ENCODE measurements around the gene ARL16.

ARL16 gene

GRCh38 chr17:81694810-81695209 is 11.2 kb upstream of the ARL16 start:
- DNase-seq = no peak

DNA sequence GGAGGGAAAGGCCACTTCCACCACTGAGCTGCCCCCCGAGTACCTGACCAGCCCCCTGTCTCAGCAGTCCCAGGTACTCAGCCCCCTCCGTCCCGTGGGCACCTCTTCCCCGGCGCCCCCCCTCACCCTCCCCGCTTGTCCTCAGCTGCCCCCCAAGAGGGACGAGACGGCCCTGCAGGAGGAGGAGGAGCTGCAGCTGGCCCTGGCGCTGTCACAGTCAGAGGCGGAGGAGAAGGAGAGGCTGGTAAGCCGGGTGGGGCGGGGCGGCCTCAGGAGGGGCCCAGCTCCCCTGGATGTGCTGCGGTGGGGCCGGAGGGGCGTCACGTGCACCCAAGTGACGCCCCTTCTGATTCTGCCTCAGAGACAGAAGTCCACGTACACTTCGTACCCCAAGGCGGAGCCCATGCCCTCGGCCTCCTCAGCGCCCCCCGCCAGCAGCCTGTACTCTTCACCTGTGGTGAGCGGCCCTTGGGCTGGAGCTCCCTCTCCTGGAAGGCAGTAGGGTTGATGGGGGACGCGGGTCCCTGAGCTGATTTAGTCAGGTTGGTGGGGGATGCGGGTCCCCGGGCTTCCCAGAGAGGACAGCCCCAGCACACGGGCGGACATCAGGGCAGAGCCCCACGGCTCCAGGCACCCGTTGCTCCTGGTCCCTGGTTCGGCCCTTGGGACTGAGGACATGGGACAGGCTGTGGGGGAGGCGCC is 10.1 kb upstream of the ARL16 start:
- DNase-seq = no peak

GRCh38 chr17:81691608-81692007 is 8.0 kb upstream of the ARL16 start:
- no peak for DNase-seq

DNA sequence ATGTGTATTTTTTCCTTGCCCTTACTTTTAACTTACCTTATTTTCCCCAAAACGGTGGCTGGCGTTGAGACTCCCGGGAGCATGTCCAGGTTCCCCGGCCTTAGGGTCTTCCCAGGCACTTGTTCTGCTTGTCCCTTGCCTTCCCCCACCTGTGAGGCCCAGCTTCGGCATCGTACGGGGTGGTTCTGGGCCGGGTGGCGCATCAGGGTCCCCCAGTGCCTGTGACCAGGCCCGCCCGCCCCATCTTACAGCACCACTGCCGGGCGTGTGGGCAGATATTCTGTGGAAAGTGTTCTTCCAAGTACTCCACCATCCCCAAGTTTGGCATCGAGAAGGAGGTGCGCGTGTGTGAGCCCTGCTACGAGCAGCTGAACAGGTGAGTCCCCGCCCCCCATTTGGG is 7.6 kb upstream of the ARL16 start:
- no peak for DNase-seq

- no peak for DNase-seq
Observed at GRCh38 chr17:81690549-81690948, 7.0 kb upstream of the ARL16 start.

- no peak for DNase-seq
Observed at GRCh38 chr17:81690066-81690465, 6.5 kb upstream of the ARL16 start.

DNA sequence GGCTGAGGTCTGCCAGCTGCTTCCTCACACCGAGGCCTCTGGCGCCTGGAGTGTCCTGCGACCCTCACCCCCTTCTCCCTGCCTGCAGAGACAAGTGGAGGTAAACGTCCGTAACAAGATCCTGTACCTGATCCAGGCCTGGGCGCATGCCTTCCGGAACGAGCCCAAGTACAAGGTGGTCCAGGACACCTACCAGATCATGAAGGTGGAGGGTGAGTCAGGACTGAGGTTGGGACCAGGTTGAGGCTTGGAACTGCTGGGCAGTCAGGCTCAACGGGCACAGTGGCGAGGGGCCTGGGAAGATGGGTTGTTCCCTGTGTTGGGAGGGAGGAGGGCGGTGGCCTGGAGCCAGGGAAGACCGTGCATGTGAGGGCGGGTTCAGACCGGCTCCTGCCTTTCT is 5.0 kb upstream of the ARL16 start:
- no peak for DNase-seq

DNA sequence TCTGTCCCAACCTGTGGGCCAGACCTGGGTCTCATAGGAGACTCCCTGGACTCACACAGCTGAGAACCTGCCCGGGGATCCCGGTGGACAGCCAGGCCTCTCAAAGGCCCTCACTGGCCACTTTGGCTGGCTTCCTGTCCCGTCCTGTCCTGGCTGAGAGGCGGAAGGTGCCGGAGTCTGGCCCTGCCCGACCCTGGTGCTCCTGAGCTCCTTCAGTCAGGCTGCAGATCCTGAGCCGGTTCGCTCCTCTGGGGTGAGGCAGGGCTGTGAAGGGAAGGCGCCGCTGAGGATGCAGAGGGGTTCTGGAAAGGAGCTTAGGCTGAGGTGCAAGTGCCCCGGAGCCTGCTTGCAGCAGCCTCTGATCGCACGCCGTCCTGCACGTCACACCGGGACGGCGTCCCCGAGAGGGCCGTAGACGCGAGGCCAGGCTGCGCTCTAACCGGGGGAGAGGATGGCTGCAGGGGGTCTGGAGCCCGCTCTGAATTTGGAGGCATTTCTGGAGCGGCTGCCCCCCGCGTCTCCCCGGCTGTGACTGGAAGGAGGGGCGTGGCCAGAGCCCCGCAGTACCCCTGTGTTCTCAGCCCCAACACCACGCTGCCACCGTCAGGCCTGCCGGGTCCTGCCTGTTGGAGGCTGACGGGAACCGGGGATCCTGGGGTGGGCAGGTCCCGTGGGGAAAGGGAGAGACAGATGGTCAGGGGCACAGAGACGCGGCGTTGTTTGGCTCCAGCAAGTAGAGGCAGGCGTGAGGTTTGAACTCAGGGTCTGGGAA is 4.4 kb upstream of the ARL16 start:
- no peak for DNase-seq

DNA sequence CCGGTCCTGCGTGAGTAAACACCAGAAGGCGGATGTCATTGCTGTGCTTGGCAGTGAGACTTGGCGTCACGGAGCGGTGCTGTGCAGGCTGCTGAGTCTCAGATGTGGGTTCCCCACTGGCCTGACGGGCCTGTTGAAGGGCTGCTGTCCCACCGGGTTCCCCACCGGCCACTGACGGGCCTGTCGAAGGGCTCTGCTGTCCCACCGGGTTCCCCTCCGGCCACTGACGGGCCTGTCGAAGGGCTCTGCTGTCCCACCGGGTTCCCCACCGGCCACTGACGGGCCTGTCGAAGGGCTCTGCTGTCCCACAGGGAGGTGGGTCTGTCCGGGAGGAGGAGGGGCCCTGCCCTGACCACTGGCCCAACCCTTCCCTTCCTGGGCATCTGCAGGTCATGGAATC is 3.0 kb upstream of the ARL16 start:
- no peak for DNase-seq

GRCh38 chr17:81685108-81685507 is 1.5 kb upstream of the ARL16 start:
- no peak for DNase-seq

DNA sequence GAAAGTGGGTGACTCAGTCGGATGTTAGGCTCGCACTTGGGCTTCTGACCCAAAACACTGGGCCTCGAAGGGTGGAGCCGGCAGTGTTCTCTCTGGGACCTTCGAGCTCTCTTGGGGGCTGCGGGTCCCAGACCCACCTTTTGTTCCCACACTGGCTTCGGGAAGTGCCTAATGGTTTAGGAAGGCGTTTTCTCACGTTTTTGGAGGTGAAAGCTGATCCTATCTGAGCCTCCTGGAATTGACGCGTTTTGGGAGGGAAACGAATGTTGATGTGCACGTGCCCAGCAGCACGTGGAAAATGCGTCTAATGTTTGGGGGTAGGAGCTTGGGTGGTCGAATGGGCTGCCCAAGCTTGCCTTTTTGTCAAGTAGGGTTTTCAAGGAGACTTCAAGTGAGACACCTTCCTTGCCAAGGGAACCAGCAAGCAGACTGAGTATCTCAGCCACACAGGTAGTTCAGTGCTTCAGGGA is 880 bp upstream of the ARL16 start:
- DNase-seq = no peak

- no peak for DNase-seq
Observed at GRCh38 chr17:81683208-81683583, 401 bp downstream of the ARL16 start.

GRCh38 chr17:81682565-81683207 is 911 bp downstream of the ARL16 start:
- DNase-seq = no peak

GRCh38 chr17:81681672-81682071 is 1.9 kb downstream of the ARL16 start:
- no peak for DNase-seq

GRCh38 chr17:81680150-81680549 is 3.4 kb downstream of the ARL16 start:
- no peak for DNase-seq

DNA sequence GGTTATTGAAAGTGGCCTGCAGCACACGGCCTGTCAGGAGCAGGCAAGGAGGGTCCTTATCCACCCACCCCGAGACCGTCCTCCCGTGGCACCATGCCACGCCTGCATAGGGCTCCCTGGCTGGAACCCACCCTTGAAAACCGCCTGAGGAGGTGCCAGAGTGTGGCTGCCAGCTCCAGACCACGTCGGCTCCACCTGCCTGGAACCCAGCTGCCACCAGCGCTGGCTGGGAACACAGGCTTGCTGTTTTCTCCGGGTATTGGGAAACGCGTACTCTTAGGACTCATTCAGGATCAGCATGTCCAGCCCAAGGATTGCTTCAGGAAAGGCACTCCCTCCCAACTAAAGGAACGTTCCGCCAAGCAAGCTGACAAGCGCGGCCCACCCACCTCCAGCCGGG is 6.7 kb downstream of the ARL16 start:
- DNase-seq = no peak

DNA sequence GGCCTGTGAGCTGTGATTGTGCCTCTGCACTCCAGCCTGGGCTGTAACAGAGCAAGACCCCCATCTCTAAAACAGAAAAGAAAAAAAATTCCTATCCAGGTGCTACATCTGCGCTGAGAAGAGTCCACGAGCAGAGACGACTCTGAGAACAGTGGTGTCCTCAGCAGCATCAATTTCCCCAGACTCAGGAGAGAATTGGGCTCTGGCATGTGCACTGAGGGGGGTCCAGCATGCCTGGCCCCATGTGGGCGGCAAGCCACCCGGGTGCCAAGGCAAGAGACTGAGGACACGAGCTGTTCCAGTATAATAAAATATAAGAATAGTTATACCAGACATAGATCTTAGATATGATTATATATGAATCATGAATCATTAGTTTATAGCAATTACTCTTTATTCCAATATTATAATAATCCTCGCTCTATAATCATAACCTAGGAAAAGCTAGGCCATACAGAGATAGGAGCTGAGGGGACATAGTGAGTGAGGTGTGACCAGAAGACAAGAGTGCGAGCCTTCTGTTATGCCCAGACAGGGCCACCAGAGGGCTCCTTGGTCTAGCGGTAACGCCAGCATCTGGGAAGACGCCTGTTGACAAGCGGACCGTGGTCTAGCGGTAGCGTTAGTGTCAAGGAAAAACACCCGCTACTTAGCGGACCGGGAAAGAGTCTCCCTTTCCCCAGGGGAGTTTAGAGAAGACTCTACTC is 7.9 kb downstream of the ARL16 start:
- peak; percentile 14 to 45 for DNase-seq

DNA sequence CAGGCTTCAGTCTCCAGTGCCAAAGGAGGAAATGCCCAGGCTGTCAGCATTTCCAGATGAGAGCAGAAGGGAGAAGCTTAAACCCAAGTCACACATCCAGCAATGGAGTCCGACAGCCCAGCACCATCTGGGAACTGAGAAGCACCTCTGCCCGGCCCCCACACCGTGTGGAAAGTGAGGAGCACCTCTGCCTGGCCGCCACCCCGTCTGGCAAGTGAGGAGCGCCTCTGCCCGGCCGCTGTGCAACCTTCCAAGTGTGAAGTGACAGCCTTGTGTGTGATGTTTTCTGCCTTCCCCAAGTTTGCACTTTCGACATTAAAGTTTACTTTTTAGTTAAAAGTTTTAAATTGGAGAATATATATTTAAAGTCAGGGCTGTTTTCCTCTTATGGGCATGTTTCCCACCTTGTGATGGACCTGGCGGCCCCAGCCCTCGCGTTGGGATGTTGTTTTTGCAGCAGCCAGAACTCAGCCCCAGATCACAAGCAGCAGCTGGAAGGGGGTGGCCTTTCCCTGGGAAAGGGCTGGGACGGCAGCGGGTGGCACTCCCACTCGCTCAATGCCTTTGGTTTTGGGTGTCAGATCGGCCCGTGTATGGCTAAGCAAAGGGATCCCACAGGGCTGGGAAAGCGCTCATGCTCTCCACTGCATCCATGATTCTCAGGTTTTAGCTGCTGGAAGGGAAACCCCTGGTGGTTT is 9.9 kb downstream of the ARL16 start:
- DNase-seq = no peak

DNA sequence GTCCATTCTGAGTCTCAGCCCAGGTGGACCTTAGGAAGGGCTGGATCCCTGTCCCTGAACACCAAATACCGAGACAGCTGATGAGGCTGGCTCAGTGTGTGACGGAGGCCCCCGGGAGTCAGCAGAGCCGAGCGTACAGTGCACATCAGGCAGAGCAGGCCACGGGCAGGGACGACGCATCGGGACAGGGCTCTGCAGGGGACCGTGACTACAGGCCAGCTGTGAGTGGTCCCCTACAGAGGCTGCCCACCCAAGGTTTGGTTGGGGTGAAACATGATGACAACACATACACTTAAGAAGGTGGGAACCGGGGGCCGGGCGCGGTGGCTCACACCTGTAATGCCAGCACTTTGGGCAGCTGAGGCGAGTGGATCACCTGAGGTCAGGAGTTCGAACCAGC is 10.6 kb downstream of the ARL16 start:
- no peak for DNase-seq

DNA sequence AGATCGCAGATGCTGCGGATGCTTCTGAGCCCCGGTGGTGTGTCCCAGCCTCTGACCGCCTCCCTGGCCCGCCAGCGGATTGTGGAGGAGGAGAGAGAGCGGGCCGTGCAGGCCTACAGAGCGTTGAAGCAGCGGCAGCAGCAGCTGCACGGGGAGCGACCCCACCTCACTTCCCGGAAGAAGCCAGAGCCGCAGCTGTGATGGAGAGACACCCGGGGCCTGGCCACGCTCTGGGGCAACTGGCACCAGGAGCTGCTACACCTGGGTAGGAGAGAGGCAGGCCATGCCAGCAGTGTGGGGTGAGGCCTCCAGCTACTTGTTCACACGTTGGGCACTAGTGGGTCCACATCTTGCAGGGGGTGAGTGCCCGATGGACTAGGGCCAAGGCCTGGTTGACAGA is 11.1 kb downstream of the ARL16 start:
- no peak for DNase-seq

GRCh38 chr17:81667754-81668153 is 15.8 kb downstream of the ARL16 start:
- no peak for DNase-seq

DNA sequence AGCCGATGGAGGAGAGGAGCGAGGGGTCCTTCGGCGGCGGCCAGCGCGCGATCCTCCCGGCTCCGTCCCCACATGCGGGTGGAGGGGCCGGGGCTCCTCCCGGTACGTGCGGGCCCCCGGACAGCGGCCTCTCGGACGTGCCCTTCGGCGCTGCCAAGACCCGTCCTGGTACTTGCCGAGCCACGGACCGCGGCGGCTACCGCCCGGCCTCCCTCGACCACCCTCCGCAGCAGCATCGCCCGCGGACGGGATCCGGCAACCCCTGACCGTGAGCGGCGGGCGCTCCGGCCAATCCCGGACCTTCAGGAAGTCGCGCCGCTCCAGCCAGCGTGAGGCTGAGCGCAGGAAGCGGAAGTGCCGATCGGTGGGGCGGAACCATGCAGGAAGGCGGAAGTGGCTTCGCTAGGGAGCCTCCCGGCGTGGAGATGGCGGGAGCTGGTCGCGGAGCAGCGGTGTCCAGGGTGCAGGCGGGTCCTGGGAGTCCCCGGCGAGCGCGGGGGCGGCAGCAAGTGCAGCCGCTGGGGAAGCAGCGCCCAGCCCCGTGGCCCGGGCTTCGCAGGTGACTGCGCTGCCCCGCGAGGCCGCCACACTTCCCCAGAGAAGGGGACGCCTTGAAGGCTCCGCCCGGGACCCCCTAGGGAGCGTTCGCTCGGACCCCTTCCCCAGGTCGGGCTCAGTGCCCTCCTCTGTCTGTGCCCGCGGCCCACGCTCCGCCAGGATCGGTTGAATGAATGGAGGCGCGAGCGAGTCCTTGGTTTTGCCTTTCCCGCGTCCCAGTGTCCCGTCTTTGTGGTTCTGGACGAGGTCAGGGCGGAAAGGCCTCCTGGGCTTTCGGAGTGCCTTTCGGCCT is 17.0 kb downstream of the ARL16 start, which contains the start of the genes CCDC137 and OXLD1:
CCDC137 (plus strand) TSS at position 396 of the 850 bp plus-strand sequence; CDS start at position 426, 30 bp downstream.
OXLD1 (minus strand) TSS at position 264 of the 850 bp plus-strand sequence; CDS start at position 236, 28 bp downstream.
- peak; percentile 90 to 93 for DNase-seq
